GM03348 (cell line): ENCODE data around the gene NDUFS4.
"Not testable (repeated sequence)": the region's sequence is repeated elsewhere in the genome, so short reads cannot be mapped to it uniquely, and the experiment has no call there.

Source experiments
- DNase-seq: peaks from one replicate; pipeline ENCODE4 v3.0.0; 2012; ENCODE audit warnings: low spot score

Gene NDUFS4

DNA sequence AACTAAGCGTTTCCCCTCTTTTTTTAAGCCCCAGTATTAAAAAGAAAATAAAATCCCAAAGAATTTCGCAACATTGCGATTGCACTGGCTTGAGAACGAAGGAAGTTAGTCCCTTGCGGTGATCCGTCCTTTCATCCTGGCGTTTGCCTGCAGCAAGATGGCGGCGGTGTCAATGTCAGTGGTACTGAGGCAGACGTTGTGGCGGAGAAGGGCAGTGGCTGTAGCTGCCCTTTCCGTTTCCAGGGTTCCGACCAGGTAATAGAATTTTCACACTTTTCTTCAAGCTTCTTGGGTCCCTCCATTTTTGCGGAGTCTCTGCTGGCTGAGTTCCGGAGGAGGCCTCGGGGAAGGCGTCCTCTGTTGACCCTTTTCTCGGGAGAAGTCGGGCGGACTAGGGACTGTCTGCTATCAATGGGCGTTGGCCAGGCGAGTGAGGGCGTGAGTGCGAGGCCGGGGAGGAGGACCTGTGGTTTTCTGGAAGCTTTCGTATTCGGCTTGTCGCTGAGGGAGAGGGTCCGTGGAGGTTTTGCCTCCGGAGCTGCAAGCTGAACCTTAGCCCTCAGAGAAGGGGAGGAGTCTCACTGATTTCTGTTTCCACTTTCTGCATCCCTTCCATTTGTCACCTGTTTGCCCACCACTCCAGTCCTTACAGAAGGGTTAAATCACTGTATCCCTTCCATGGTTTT, at the start of gene NDUFS4:
Gene NDUFS4, plus strand, starts transcription at position 134 of the 686 bp plus-strand sequence. Its CDS starts 24 bp downstream, at position 158.
- peak; percentile 75 for DNase-seq

DNA sequence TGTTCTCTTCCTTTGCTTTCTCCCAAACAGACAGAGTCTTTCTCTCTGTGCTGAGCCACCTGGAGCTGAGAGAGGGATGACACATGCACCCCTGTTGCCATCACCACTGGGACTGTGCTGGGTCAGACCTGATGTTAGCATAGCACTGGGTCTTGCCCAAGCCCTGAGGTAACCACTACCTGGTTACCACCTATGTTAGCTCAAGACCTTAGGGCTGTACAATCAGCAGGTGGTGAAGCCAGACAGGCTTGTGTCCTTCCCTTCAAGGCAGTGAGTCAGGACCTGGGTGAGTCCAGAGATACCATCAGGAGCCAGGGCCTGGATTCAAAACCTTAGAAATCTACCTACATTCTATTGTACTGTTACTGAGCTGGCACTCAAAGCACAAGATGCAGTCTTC, 47.9 kb upstream of the NDUFS4 start:
- DNase-seq = no peak

DNA sequence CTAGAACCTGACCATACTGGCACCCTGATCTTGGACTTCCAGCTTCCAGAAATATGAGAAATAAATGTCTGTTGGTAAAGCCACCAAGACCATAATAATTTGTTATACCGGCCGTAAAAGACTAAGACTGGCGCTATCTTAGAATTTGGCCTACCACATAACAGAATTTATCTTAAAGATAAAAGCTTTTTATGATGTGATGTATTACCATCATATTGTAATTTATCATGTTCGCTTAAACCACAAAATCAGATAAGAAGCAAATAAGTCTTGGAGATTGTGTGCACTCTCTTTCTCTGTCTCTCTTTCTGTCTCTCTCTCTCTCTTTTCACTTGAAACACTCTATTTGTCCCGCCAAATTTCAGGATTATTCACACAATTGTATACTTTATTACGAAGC, 44.5 kb upstream of the NDUFS4 start:
- no peak for DNase-seq

GRCh38 chr5:53520813-53521212, 39.6 kb upstream of the NDUFS4 start:
- DNase-seq = no peak

DNA sequence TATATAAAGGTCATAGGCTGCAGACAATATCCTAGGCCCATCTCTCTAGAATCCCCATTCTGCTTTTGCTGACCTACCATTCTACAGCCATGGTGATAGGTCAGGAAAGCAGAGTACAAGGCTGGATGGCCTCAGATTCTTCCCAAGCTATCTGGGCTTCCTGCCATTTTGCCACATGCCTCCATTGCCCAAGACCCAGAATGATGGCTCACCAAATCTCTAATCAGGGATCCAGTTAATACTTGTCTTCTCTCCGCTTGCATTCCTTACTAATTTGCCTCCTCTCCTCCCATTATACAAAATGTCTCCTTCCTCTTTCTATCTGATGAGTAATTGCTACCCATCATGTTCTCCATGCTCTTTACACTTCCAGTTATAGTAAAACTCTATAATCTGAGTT, 22.7 kb upstream of the NDUFS4 start:
- no peak for DNase-seq

DNA sequence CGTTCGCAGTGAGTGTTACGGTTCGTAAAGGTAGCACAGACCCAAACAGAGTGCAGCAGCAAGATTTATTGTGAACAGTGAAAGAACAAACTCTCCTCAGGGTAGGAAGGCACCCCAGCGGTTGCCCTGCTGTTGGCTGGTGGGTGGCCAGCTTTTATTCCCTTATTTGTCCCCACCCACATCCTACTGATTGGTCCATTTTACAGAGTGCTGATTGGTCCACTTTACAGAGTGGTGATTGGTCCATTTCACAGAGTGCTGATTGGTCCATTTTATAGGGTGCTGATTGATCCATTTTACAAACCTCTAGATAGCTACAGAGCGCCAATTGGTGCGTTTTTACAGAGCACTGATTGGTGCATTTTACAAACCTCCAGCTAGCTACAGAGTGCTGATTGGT, 19.7 kb upstream of the NDUFS4 start:
- not testable (repeated sequence) for DNase-seq

GRCh38 chr5:53541859-53542258, 18.6 kb upstream of the NDUFS4 start:
- DNase-seq = no peak

DNA sequence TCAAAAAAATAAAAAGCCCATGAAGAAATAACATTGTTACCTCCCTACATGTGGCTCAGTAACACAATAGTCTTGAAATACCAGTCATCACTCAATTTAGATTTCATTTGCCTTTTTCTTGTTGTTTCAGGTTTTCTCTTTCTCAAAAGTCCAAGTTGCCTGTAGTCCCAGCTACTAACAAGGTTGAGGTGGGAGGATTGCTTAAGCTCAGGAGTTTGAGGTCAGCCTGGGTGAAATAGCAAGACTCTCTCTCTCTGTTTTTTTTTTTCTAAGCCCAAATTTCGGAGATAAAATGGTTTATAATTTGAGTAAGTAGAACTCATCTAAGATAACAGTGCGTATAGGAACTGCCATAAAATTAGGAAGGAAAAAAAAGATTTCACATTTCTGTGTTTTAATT, 17.5 kb upstream of the NDUFS4 start:
- DNase-seq = no peak

- DNase-seq = peak; percentile 26
Measured at GRCh38 chr5:53543401-53543800, 17.0 kb upstream of the NDUFS4 start.

DNA sequence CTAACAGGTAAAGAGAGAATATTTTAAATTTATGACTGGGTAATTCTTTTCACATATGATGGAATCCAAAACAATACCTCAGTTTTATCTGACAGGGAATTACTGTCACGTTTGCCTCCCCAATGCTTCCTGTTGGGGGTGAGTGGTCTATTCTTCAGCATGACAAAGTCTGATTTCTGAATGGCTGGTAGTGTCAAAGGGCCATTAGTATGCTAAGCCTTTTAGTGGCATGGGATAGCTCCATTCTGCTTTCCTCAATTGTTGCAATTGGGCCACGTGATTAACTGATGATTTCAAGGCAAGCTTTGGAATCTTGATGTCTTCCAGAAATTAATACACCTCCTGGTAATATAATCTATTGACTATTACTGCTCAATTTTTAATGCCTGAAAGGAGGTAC, 14.7 kb upstream of the NDUFS4 start:
- DNase-seq = no peak

DNA sequence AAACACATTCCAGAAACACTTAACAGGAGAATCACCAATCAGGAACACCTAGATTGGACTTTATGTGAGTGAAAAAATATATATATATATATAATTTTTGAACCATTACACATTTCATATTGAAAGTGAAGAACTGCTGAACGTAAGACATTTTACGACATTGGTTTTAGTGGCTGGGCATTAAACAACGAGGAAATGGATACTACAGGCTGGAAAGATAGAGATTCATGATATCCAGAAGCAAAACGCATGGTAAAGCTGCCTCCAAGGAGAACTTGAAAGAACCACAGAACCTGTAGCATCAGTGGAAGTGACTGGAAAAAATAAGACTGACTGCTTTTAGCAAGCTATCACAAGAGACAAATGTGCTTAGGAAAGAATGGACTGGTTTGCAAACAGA, 13.2 kb upstream of the NDUFS4 start:
- DNase-seq = no peak

DNA sequence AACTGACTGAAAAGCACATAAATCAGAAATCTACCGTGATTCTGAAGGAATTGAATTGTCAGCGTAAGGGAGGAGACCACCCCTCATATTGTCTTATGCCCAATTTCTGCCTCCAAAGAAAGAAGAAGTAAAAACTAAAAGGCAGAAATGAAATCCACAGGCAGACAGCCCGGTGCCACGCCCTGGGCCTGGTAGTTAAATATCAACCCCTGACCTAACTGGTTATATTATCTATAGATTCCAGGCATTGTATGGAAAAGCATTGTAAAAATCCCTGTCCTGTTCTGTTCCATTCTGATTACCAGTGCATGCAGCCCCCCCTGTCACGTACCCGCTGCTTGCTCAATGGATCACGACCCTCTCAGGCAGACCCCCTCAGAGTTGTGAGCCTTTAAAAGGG, 11.9 kb upstream of the NDUFS4 start:
- DNase-seq = not testable (repeated sequence)

DNA sequence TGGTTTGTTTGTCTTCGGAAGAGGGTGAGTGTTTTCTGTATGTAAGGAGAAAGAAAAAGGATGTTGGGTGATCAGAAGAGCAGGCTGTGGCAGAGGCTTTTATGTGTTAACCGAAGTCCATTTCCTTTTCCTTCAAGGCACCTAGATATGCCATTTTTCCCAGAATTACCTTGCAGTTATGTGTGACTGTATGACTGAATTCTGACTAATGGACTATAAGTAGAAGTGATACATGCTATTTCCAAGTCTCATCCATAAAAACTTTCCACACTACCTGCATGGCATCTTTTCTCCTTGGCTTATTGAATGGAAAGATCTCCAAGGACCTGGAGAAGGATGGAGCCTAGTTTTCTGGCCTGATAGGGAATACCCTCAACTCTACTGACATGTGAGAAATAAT, 10.6 kb upstream of the NDUFS4 start:
- DNase-seq = no peak

GRCh38 chr5:53552561-53552960, 7.9 kb upstream of the NDUFS4 start:
- no peak for DNase-seq

GRCh38 chr5:53554444-53554843, 6.0 kb upstream of the NDUFS4 start:
- no peak for DNase-seq

- DNase-seq = no peak
Measured at GRCh38 chr5:53555160-53555559, 5.3 kb upstream of the NDUFS4 start.

DNA sequence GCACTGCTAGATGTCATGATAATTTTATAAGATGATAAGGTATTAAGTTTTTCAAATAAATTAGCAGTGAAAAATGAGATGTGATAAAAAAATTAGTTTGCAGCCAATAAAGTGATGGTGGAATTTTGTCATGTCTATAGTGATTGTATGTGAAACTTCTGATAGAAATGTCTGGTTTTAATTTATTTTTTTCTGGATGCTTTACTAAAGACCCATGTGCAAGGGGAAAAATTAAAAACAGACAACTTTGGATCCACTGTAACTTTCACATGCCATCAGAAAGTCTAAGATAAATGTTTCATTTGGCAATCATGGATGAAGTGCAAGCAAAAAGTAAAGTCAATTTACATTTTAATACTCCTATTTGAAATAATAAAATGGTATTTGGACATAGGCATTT, 4.4 kb upstream of the NDUFS4 start:
- no peak for DNase-seq

DNA sequence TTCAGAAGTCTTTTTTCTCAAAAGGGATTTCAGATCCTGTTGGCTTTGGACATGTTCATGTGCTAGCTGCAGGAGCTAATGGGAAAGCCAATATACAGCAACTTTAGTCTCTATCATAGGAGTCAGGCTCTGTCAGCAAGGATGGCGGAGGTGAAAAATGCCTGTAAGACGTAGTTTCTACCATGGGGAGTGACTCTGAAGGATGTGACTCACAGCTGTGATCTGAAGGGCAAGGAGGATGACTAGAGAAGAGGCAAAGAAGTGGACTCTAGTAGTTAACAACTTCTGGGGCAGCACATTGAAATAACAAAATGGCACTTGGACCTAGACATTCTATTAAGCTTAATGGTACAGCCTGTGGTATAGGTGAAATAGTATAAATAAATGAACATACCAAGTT, 3.1 kb upstream of the NDUFS4 start:
- DNase-seq = no peak

DNA sequence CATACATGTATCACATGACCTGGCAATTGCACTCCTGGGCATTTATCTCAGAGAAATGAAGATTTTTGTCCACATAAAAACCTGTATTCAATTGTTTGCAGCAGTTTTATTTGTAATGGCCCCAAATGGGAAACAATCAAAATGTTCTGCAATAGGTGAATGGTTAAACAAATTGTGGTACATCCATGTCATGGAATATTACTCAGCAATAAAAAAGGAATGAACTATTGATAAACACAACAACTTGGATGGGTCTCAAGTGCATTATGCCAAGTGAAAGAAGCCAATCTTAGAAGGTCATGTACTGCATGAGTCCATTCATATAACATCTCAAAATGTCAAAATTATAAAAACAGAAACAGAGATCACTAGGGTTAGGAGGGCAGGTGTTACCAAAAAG, 1.5 kb upstream of the NDUFS4 start:
- no peak for DNase-seq

DNA sequence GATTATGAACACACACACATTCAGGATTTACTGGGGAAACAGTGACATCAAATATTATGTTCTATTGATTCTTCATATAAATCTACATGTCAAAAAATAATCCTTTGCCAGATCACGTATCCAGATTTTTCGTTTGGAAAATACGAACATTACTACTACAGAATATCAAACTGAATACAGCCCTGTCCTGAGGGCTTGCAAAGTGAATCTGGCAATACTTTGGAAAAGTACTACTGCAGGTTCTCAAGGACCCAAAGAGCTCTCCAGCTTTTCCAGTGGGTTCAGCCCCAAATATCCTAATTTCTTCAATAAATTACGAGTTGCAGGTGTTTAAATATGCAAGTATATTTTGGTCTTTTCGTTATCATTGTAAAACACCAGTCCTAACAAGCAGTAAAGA, 411 bp upstream of the NDUFS4 start:
- no peak for DNase-seq

DNA sequence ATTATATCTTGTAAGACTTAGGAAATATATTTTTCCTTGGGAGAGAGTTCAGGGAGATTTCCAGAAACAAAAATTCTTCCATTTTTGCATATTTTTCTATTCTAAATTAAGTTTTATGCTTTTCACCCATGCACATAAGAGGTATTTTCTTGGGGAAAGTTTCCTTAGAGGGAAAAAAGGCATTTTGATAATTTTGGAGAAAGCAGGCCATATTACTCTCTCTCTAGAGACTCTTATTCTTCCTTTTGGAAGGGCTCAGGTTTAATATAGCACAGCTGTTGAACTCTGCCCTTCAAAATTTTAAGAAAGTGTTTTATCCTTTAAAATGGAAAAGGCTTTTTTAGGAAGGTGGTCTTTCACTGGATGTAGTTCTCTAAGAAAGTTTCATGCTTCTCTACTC, 8.0 kb downstream of the NDUFS4 start:
- DNase-seq = no peak

DNA sequence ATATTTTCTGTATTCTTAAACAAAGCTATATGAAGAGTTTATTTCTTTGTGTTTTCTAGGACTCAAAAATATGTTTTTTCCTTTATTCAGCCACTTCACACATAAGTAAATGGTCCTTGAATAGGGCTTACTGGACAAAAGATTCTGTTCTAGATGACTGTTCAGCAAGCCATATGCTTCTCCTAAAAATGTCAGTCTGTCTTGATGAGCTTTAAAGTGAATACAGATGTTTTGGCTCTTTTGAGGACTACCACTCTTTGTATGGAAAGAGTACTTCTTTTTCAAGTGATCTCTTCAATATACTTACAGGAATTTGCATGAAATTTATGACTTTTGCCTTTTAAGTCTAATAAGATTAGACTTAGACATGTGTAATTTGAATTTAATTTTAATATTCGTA, 8.4 kb downstream of the NDUFS4 start:
- peak; percentile 18 for DNase-seq

DNA sequence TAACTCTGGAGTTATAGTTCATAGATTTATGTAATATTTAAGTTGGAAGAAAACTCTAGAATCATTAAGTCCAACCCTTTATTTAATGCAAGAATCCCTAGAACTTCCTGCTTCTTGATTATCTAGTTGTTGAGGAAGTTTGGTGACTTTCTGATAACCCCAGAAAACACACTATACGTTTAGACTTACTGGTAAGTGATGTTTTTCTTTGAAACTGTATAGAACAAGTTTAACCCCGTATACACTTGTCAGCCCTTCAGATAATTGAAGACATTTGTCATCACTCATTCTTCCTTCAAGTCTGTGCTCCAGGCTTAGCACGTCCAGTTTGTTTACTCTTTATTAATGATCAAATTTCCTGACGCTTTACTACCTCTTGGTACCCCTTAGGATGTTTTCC, 9.0 kb downstream of the NDUFS4 start:
- DNase-seq = no peak

DNA sequence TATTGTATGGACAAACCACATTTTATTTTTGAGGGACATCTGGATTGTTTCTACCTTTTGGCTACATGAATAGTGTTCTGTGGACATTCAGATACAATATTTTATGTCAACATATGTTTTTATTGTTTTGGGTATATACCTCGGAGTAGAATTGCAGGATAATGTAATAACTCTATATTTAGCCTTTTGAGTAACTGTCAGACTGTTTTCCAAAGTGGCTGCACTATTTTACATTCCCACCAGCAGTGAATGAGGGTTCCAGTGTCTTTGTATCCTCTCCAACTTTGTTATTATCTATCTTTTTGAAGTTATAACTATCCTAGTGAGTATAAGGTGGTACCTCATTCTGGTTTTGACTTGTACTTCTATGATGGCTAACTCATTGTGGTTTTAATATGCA, 11.0 kb downstream of the NDUFS4 start:
- no peak for DNase-seq

GRCh38 chr5:53575101-53575500, 14.7 kb downstream of the NDUFS4 start:
- no peak for DNase-seq
